CD4-positive, alpha-beta T cell (primary cell): Measurements from ENCODE around the gene VPS39. TPM values are rescaled to one million over a fixed set of nuclear protein-coding genes. Genes with fewer than 3 reads are reported as not detected.

Experiments used
- ATAC-seq: fragments of 200-7000 bp; cut with Tn5 transposase; one replicate; pipeline ENCODE4 v1.10.0; 2022; ENCODE audit warnings: mild to moderate bottlenecking; ENCODE audit not compliant: poor library complexity
- CTCF ChIA-PET: fragments of 350-600 bp; sonication (Branson Sonifier 250); formaldehyde crosslinking; loops from one replicate; lab custom pipeline; 2021; ENCODE audit warnings: antibody characterized with exemption, inconsistent platforms; lab: Charles Lee
- POLR2A ChIA-PET: fragments of 350-600 bp; sonication (Branson Sonifier 250); formaldehyde crosslinking; loops from one replicate; lab custom pipeline; 2021; ENCODE audit warnings: antibody characterized with exemption, inconsistent platforms; lab: Charles Lee
- DNase-seq, 14 experiments: peaks; one replicate each; pipeline ENCODE4 v3.0.0-alpha.2; 2013 to 2020; ENCODE audit warnings: mixed read lengths in 2 of 14
- H3K27ac ChIP-seq, 2 donors: one replicate each; pipeline versions ENCODE4 v1.5.1 to v1.7.0; 2013; ENCODE audit warnings: low read length in 2 of 2, low read depth in 1 of 2, mild to moderate bottlenecking in 1 of 2
- H3K27me3 ChIP-seq, 2 experiments: 1 replicate in 1 of 2; 2 replicates in 1 of 2; pipeline versions ENCODE4 v1.6.1 to v1.7.0; 2013; ENCODE audit warnings: low read length in 2 of 2, control low read depth in 1 of 2, mild to moderate bottlenecking in 1 of 2, moderate library complexity in 1 of 2; ENCODE audit not compliant: insufficient read depth in 2 of 2, control insufficient read depth in 1 of 2
- H3K36me3 ChIP-seq: one replicate; pipeline ENCODE4 v1.6.1; 2013; ENCODE audit warnings: low read length, control low read depth; ENCODE audit not compliant: insufficient read depth
- H3K4me1 ChIP-seq: one replicate; pipeline ENCODE4 v1.6.1; 2013; ENCODE audit warnings: low read length, control low read depth; ENCODE audit not compliant: insufficient read depth
- H3K4me3 ChIP-seq: one replicate; pipeline ENCODE4 v1.5.1; 2013; ENCODE audit warnings: mild to moderate bottlenecking, low read length, moderate library complexity
- H3K9me3 ChIP-seq, 2 experiments: 1 replicate in 1 of 2; 2 replicates in 1 of 2; pipeline versions ENCODE4 v1.6.1 to v1.7.0; 2013; ENCODE audit warnings: low read length in 2 of 2, mild to moderate bottlenecking in 2 of 2, control low read depth in 1 of 2, moderate library complexity in 1 of 2; ENCODE audit not compliant: control insufficient read depth in 1 of 2, insufficient read depth in 1 of 2
- H3K27ac Mint-ChIP-seq: one replicate; pipeline ENCODE4 v1.8.0; 2020; ENCODE audit warnings: mixed read lengths
- H3K27me3 Mint-ChIP-seq: one replicate; pipeline ENCODE4 v1.8.0; 2021; ENCODE audit warnings: mixed read lengths
- H3K36me3 Mint-ChIP-seq: one replicate; pipeline ENCODE4 v1.8.0; 2021; ENCODE audit warnings: low read depth, mixed read lengths
- H3K4me1 Mint-ChIP-seq: one replicate; pipeline ENCODE4 v1.8.0; 2021; ENCODE audit warnings: low read depth, mixed read lengths
- H3K4me3 Mint-ChIP-seq: one replicate; pipeline ENCODE4 v1.8.0; 2020; ENCODE audit warnings: mild to moderate bottlenecking, mixed read lengths
- H3K9me3 Mint-ChIP-seq: one replicate; pipeline ENCODE4 v1.8.0; 2020; ENCODE audit warnings: mixed read lengths
- intact Hi-C, 2 experiments: fragments of 100-400 bp; cut with DNase I in 1 of 2; cut with micrococcal nuclease in 1 of 2; formaldehyde crosslinking; loops; one replicate each; pipeline versions ENCODE4 v1.15.1 to v1.9.0; 2023 to 2025; cut with DNase I, micrococcal nuclease
- total RNA-seq, 174 experiments: library from RNA in 2 of 174; stranded (reverse) in 2 of 174; gene quantifications; one replicate each; pipeline ENCODE4 v1.2.3 and lab custom pipeline; 2021 to 2026
- TF ChIP-seq, protein P1 (sequence below): fragments of 200-600 bp; IDR thresholded peaks from one replicate; pipeline ENCODE4 v1.8.0; 2022; ENCODE audit warnings: antibody characterized with exemption, mild to moderate bottlenecking

VPS39 gene
- total RNA-seq, 2 experiments from 2014 or later: 73.4 to 82.5 TPM

DNA sequence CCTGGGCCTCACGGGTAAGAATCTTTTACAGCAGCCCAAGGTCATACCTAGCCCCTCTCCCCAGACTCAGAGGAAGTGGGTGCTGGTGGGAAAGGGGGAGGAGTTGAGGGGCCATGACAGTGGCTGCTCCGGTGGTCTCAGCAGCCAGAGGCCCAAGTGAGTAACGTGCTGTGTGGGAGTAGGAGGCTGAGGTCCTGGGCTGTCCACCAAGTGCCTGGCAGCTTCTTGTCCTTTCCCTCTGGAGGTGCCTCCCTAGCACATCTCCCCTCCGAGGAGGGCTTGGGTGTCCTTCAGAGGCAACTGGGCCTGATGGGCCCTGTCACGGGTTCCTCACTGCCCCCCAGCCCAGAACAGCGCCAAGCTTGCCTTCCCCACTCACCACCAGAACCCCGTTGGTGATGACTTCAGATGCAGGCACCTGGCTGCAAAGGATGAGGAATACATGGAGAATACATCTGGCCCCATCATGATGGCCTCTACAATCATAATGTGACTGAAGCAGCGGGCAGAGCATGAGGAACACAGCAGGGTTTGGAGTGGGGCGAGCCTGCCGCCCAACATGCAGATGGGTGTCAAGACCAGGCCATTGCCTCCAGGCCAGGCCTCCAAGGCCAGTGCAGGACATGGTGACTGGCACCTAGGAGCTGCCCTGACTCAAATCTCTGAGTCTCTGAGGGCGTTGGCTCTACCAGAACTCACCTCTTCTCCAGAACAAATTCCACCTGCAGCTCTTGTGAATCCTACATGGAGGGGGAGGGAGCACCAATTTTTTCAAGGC lies 55.0 kb downstream of the VPS39 start:
- intact Hi-C loops: loop anchor here in 1 of 2 experiments (5.0 kb wide), 1 partner anchor 626 kb away; no protein-coding TSS in a partner anchor
- ChIA-PET POLR2A (no interaction called here), CTCF (no interaction called here)
- Mint-ChIP-seq H3K27me3 (no peaks in the 10 kb centered on the region), H3K4me1 (no peaks in the 10 kb centered on the region), H3K4me3 (no peak overlapping the region), H3K9me3 (no peaks in the 10 kb centered on the region), H3K36me3 (no peaks in the 10 kb centered on the region), H3K27ac (no peak overlapping the region)
- DNase-seq: no peak
- TF ChIP-seq, protein P1, sequence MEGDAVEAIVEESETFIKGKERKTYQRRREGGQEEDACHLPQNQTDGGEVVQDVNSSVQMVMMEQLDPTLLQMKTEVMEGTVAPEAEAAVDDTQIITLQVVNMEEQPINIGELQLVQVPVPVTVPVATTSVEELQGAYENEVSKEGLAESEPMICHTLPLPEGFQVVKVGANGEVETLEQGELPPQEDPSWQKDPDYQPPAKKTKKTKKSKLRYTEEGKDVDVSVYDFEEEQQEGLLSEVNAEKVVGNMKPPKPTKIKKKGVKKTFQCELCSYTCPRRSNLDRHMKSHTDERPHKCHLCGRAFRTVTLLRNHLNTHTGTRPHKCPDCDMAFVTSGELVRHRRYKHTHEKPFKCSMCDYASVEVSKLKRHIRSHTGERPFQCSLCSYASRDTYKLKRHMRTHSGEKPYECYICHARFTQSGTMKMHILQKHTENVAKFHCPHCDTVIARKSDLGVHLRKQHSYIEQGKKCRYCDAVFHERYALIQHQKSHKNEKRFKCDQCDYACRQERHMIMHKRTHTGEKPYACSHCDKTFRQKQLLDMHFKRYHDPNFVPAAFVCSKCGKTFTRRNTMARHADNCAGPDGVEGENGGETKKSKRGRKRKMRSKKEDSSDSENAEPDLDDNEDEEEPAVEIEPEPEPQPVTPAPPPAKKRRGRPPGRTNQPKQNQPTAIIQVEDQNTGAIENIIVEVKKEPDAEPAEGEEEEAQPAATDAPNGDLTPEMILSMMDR: no peak
- Histone ChIP-seq H3K4me1 (no peaks in the 10 kb centered on the region), H3K4me3 (no peak overlapping the region), H3K36me3 (no peaks in the 10 kb centered on the region), H3K27me3 (no peaks in the 10 kb centered on the region), H3K9me3 (no peaks in the 10 kb centered on the region), H3K27ac (no peak overlapping the region)
- ATAC-seq: no peak

DNA sequence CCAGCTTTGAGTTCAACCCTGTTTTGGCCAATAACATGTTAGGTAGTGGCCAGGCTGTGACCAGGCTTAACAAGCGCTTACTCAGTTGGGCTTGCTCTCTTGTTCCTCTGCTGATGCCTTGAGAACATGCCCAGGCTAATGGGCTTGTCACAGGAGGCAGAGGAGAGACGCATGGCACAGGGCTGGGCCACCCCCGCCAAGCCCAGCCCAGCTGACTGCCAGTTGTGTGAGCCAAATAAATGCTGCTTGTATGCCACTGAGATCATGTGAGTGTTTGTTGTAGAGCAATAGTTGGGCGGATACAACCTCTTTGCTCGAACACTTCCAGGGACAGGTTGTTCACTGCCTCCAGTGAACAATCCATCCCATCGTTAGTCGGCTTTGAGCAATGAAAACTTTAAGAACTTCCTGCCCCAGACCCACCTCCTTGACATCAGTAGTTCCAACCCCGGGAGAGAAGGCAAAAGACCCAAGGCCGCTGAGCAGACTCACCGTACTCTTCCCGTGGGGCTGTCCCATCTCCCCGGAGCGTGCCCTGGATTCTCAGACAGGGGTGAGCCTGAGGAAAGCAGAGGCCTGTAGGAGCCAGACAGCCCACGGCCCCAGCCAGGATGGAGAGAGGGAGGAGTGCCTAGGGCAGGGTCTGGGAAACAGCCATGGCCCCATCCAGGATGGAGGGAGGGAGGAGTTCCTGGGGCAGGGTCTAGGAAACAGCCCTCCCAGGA lies 55.7 kb downstream of the VPS39 start:
- ChIA-PET POLR2A (no interaction called here), CTCF (no interaction called here)
- no peaks in the 10 kb centered on the region for H3K4me1 Mint-ChIP-seq
- H3K27ac Mint-ChIP-seq: no peak overlapping the region
- intact Hi-C loops: loop anchor here in 1 of 2 experiments (5.0 kb wide), 1 partner anchor 625 kb away; no protein-coding TSS in a partner anchor
- no peak overlapping the region for H3K27ac ChIP-seq
- no peaks in the 10 kb centered on the region for H3K27me3 Mint-ChIP-seq
- no peaks in the 10 kb centered on the region for H3K36me3 ChIP-seq
- no peaks in the 10 kb centered on the region for H3K4me1 ChIP-seq
- H3K9me3 ChIP-seq: no peaks in the 10 kb centered on the region
- no peak overlapping the region for H3K4me3 ChIP-seq
- TF ChIP-seq, protein P1: no peak
- H3K4me3 Mint-ChIP-seq: no peak overlapping the region
- ATAC-seq (no peak), DNase-seq (no peak)
- H3K27me3 ChIP-seq: no peaks in the 10 kb centered on the region
- no peaks in the 10 kb centered on the region for H3K36me3 Mint-ChIP-seq
- H3K9me3 Mint-ChIP-seq: no peaks in the 10 kb centered on the region

DNA sequence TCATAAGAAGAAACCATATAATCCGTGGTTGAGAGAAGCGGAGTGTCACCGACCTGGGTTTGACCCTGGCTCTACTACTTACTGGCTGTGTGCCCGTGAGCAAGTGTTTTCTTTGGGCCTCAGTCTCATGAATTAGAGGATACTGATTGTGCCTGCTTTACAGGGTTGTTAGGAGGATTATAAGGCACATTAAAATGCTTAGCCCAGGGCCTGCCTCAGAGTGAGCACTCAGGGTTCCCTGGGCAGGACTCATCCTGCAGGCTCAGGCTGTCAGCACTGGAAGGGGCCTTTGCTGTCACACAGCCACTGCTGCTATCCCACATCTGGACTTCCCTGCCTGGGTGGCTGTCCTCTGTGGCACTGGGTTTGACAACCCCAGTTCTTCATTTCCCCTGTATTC lies 56.4 kb downstream of the VPS39 start:
- Histone ChIP-seq H3K9me3 (no peaks in the 10 kb centered on the region), H3K4me3 (no peak overlapping the region), H3K36me3 (no peaks in the 10 kb centered on the region), H3K27ac (no peak overlapping the region), H3K27me3 (no peaks in the 10 kb centered on the region), H3K4me1 (no peaks in the 10 kb centered on the region)
- POLR2A ChIA-PET: no interaction called here
- no peak for DNase-seq
- Mint-ChIP-seq H3K27ac (no peak overlapping the region), H3K36me3 (no peaks in the 10 kb centered on the region), H3K4me1 (no peaks in the 10 kb centered on the region), H3K27me3 (no peaks in the 10 kb centered on the region), H3K9me3 (no peaks in the 10 kb centered on the region), H3K4me3 (no peak overlapping the region)
- CTCF ChIA-PET: no interaction called here
- intact Hi-C loops: loop anchor here in 1 of 2 experiments (5.0 kb wide), 1 partner anchor 624 kb away; no protein-coding TSS in a partner anchor
- TF ChIP-seq, protein P1: no peak
- no peak for ATAC-seq
